Measurements from ENCODE around the gene PRKCD. TPM values are rescaled to one million over a fixed set of nuclear protein-coding genes. Genes with fewer than 3 reads are reported as not detected.
A peak's percentile ranks its signal among the peaks of the same experiment; 100 is the strongest.

Gene PRKCD
- polyA plus RNA-seq, 3 donors = 123 to 329 (median 158) TPM

DNA sequence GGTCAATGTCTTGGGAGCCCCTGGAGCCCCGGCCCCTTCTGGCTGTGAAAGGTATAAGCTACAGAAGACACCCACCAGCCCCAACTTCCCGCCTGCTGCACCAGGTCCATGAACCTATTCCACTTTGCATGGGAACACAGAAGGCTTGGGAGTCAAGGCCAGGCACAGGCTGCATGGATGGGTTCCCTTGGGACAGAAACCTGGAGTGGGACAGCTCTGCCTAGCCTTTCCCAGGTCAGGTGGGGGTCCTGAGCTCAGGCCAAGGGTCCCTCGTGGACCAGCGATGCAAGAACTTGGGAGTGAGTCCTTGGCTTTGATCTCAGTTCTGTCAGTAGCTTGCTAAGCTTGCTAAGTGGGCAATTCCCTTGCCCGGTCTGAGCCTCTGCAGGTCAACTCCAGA, 69.8 kb downstream of the PRKCD start:
- peaks cover 100% of the 10 kb centered on the region in 2 donors for H3K36me3 ChIP-seq (replicated peaks in 1 of 2; ENCODE audit: control insufficient read depth in 1 of 2, insufficient read depth in 2 of 2, low read length in 2 of 2)
- Mint-ChIP-seq H3K9me3 (peaks cover 0 to 2% (median 0%) of the 10 kb centered on the region in 7 donors), H3K4me3 (no peak overlapping the region), H3K27ac (peak overlapping the region in 2 of 7 donors; percentile 32 to 53), H3K27me3 (ENCODE audit: low read depth in 3 of 3) (no peaks in the 10 kb centered on the region), H3K4me1 (peaks cover 23% of the 10 kb centered on the region), H3K36me3 (peaks cover 93 to 100% of the 10 kb centered on the region in 2 donors)
- TF ChIP-seq, protein P1, sequence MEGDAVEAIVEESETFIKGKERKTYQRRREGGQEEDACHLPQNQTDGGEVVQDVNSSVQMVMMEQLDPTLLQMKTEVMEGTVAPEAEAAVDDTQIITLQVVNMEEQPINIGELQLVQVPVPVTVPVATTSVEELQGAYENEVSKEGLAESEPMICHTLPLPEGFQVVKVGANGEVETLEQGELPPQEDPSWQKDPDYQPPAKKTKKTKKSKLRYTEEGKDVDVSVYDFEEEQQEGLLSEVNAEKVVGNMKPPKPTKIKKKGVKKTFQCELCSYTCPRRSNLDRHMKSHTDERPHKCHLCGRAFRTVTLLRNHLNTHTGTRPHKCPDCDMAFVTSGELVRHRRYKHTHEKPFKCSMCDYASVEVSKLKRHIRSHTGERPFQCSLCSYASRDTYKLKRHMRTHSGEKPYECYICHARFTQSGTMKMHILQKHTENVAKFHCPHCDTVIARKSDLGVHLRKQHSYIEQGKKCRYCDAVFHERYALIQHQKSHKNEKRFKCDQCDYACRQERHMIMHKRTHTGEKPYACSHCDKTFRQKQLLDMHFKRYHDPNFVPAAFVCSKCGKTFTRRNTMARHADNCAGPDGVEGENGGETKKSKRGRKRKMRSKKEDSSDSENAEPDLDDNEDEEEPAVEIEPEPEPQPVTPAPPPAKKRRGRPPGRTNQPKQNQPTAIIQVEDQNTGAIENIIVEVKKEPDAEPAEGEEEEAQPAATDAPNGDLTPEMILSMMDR (IDR thresholded peaks at IDR 0.05) = no peak
- peak overlapping the region in 1 of 2 donors; percentile 67 for H3K27ac ChIP-seq (ENCODE audit: low read depth in 1 of 2, low read length in 2 of 2)
- DNase-seq = no peak
- H3K9me3 ChIP-seq (replicated peaks in 1 of 2; ENCODE audit: control insufficient read depth in 1 of 2, insufficient read depth in 1 of 2, low read length in 2 of 2) = no peaks in the 10 kb centered on the region
- H4K20me1 ChIP-seq (ENCODE audit: insufficient read depth, low read length) = peaks cover 99% of the 10 kb centered on the region
- WGBS (ENCODE audit: insufficient coverage) = 100% methylated on average over 5 of the region's 5 CpGs
- intact Hi-C loops (cut with micrococcal nuclease) = no loop called here
- no peak overlapping the region for H3K4me3 ChIP-seq (replicated peaks in 1 of 3; ENCODE audit: low read depth in 2 of 3, low read length in 3 of 3)
- no peaks in the 10 kb centered on the region for H3K27me3 ChIP-seq (ENCODE audit: control insufficient read depth in 2 of 2, insufficient read depth in 2 of 2, low read length in 2 of 2)
- H2AFZ ChIP-seq (ENCODE audit: insufficient read depth, low read depth, low read length, poor library complexity, severe bottlenecking) = no peak overlapping the region
- H3K4me2 ChIP-seq (replicated peaks; ENCODE audit: extremely low read depth, low read length, poor library complexity, severe bottlenecking) = no peak overlapping the region
- H3K9ac ChIP-seq (ENCODE audit: insufficient read depth, low read length, poor library complexity, severe bottlenecking) = no peak overlapping the region
- peaks cover 81% of the 10 kb centered on the region for H3K79me2 ChIP-seq (ENCODE audit: insufficient read depth, low read length)
- peaks cover 15 to 25% of the 10 kb centered on the region in 2 donors for H3K4me1 ChIP-seq (ENCODE audit: control insufficient read depth in 1 of 2, insufficient read depth in 2 of 2, low read length in 2 of 2)

GRCh38 chr3:53231532-53232511, 70.8 kb downstream of the PRKCD start:
- H3K4me1 ChIP-seq (ENCODE audit: control insufficient read depth in 1 of 2, insufficient read depth in 2 of 2, low read length in 2 of 2) = peaks cover 25 to 35% of the 10 kb centered on the region in 2 donors
- H3K27me3 Mint-ChIP-seq (ENCODE audit: low read depth in 3 of 3) = no peaks in the 10 kb centered on the region

More at GRCh38 chr3:53231532-53232511, 70.8 kb downstream of the PRKCD start:
- H3K9me3 ChIP-seq (replicated peaks in 1 of 2; ENCODE audit: control insufficient read depth in 1 of 2, insufficient read depth in 1 of 2, low read length in 2 of 2) = no peaks in the 10 kb centered on the region
- H3K4me3 ChIP-seq (replicated peaks in 1 of 3; ENCODE audit: low read depth in 2 of 3, low read length in 3 of 3) = no peak overlapping the region
- H3K27me3 ChIP-seq (ENCODE audit: control insufficient read depth in 2 of 2, insufficient read depth in 2 of 2, low read length in 2 of 2) = no peaks in the 10 kb centered on the region
- H2AFZ ChIP-seq (ENCODE audit: insufficient read depth, low read depth, low read length, poor library complexity, severe bottlenecking) = no peak overlapping the region
- no peak for DNase-seq
- peak overlapping the region in 5 of 7 donors; percentile 40 to 76 (median 53) for H3K27ac Mint-ChIP-seq
- H3K9ac ChIP-seq (ENCODE audit: insufficient read depth, low read length, poor library complexity, severe bottlenecking) = no peak overlapping the region
- no peak overlapping the region for H3K4me3 Mint-ChIP-seq
- peaks cover 99% of the 10 kb centered on the region for H4K20me1 ChIP-seq (ENCODE audit: insufficient read depth, low read length)
- H3K4me1 Mint-ChIP-seq = peaks cover 33% of the 10 kb centered on the region
- H3K9me3 Mint-ChIP-seq = peaks cover 0 to 2% (median 0%) of the 10 kb centered on the region in 7 donors
- intact Hi-C loops (cut with micrococcal nuclease) = no loop called here
- no peak overlapping the region for H3K4me2 ChIP-seq (replicated peaks; ENCODE audit: extremely low read depth, low read length, poor library complexity, severe bottlenecking)
- H3K27ac ChIP-seq (ENCODE audit: low read depth in 1 of 2, low read length in 2 of 2) = peak overlapping the region; percentile 7 to 67
- H3K36me3 ChIP-seq (replicated peaks in 1 of 2; ENCODE audit: control insufficient read depth in 1 of 2, insufficient read depth in 2 of 2, low read length in 2 of 2) = peaks cover 99 to 100% of the 10 kb centered on the region in 2 donors
- 98% methylated on average over 8 of the region's 13 CpGs for WGBS (ENCODE audit: insufficient coverage)
- H3K79me2 ChIP-seq (ENCODE audit: insufficient read depth, low read length) = peaks cover 82% of the 10 kb centered on the region
- TF ChIP-seq, protein P1 (IDR thresholded peaks at IDR 0.05) = no peak
- H3K36me3 Mint-ChIP-seq = peaks cover 84 to 99% of the 10 kb centered on the region in 2 donors
